ENCODE measurements around the gene LIFR. TPM values are rescaled to one million over a fixed set of nuclear protein-coding genes. Genes with fewer than 3 reads are reported as not detected.

Gene LIFR
- total and polyA plus RNA-seq, 2 of the 4 experiments (the other 2 are of a cell fraction): 1.9 to 10.4 TPM

- Histone ChIP-seq H4K5ac (ENCODE audit: low read depth, low read length) (no peak overlapping the region), H2AK9ac (replicated peaks; ENCODE audit: low read depth, low read length, poor library complexity) (no peak overlapping the region), H3K9ac (ENCODE audit: low read depth, low read length) (no peak overlapping the region), H3K4me3 (ENCODE audit: insufficient read depth, low read depth, low read length) (no peak overlapping the region), H3K18ac (ENCODE audit: low read depth, low read length) (no peak overlapping the region), H3K27me3 (ENCODE audit: control insufficient read depth, insufficient read depth, low read length) (no peaks in the 10 kb centered on the region), H4K91ac (ENCODE audit: insufficient read depth, low read depth, low read length) (no peak overlapping the region), H2AFZ (replicated peaks; ENCODE audit: low read length, poor library complexity) (no peak overlapping the region), H3K14ac (replicated peaks; ENCODE audit: low read depth, low read length) (no peak overlapping the region), H3K27ac (ENCODE audit: insufficient read depth, low read length) (no peak overlapping the region), H3K4ac (ENCODE audit: low read depth, low read length) (no peak overlapping the region), H3K4me2 (ENCODE audit: low read depth, low read length) (no peak overlapping the region), H3K36me3 (ENCODE audit: control insufficient read depth, insufficient read depth, low read length) (peaks cover 10% of the 10 kb centered on the region), H2BK120ac (ENCODE audit: low read depth, low read length) (no peak overlapping the region), H4K20me1 (ENCODE audit: insufficient read depth, low read length) (no peaks in the 10 kb centered on the region), H2BK15ac (ENCODE audit: low read depth, low read length) (no peak overlapping the region), H2BK20ac (ENCODE audit: low read depth, low read length) (no peak overlapping the region), H3K9me3 (ENCODE audit: control insufficient read depth, insufficient read depth, low read length) (no peaks in the 10 kb centered on the region), H3K79me1 (ENCODE audit: low read depth in 1 of 2, low read length in 2 of 2) (no peaks in the 10 kb centered on the region), H2AK5ac (ENCODE audit: low read depth, low read length) (no peak overlapping the region), H3K23ac (ENCODE audit: low read depth, low read length) (no peak overlapping the region), H3K9me1 (ENCODE audit: insufficient read depth, low read length) (no peaks in the 10 kb centered on the region; the same call in 1 of the 2 replicates), H2BK5ac (ENCODE audit: low read depth, low read length, poor library complexity, severe bottlenecking) (no peak overlapping the region), H3K56ac (ENCODE audit: extremely low read depth, insufficient read depth, low read length) (no peak overlapping the region), H4K8ac (ENCODE audit: low read depth in 2 of 2, low read length in 2 of 2) (no peak overlapping the region), H3K4me1 (ENCODE audit: control insufficient read depth, insufficient read depth, low read length) (no peaks in the 10 kb centered on the region; the same call in 1 of the 2 replicates)
- WGBS, 2 experiments (ENCODE audit: extremely low coverage in 2 of 2, insufficient read length in 1 of 2): no CpG with 5 or more reads among the region's 3 CpGs
- intact Hi-C loops (cut with micrococcal nuclease) (no loop called here), in situ Hi-C loops (cut with MboI; ENCODE audit: low sequenced_read_pairs) (no loop called here), dilution Hi-C loops (cut with HindIII; ENCODE audit: low sequenced_read_pairs, unreplicated experiment) (no loop called here)
- BruUV-seq (replicated peaks): no TSS peak
- ATAC-seq (ENCODE audit: low read depth): no peak
- ChIA-PET CTCF (interaction anchor here (0.6 kb wide), 2 partner anchors 13 to 726 kb away, joined by 3 to 4 read pairs; no protein-coding TSS in a partner anchor), POLR2A (ENCODE audit: unreplicated experiment) (no interaction called here)
- DNase-seq: no peak
- TF ChIP-seq RCOR1 (IDR thresholded peaks at IDR 0.05; ENCODE audit: insufficient replicate concordance, low read length): no peak
- no peak for TF ChIP-seq RAD21 (IDR thresholded peaks at IDR 0.05; ENCODE audit: low read length)
- TF ChIP-seq MAZ (IDR thresholded peaks at IDR 0.05; ENCODE audit: borderline replicate concordance, low read depth, low read length): no peak
- no peak for TF ChIP-seq NFE2L2 (IDR thresholded peaks at IDR 0.05; ENCODE audit: low read depth, low read length)
- no peak for TF ChIP-seq ELK1 (IDR thresholded peaks at IDR 0.05; ENCODE audit: borderline replicate concordance, low read depth, low read length)
- TF ChIP-seq MAFK (IDR thresholded peaks at IDR 0.05; ENCODE audit: low read depth, low read length): no peak
- TF ChIP-seq RFX5 (IDR thresholded peaks at IDR 0.05; ENCODE audit: low read depth, low read length): no peak
- no peak for TF ChIP-seq FOS (IDR thresholded peaks at IDR 0.05; ENCODE audit: low read depth, low read length)
- TF ChIP-seq CTCF (conservative IDR thresholded peaks at IDR 0.05; ENCODE audit: low read depth, low read length): no peak
- TF ChIP-seq SMC3 (IDR thresholded peaks at IDR 0.05; ENCODE audit: low read depth, low read length): no peak
- TF ChIP-seq CHD1 (IDR thresholded peaks at IDR 0.05; ENCODE audit: low read depth, low read length): no peak
- no peak for TF ChIP-seq BHLHE40 (IDR thresholded peaks at IDR 0.05; ENCODE audit: low read depth, low read length)
- no peak for TF ChIP-seq MXI1 (IDR thresholded peaks at IDR 0.05; ENCODE audit: borderline replicate concordance, low read depth, low read length)
- no peak for TF ChIP-seq CEBPB (IDR thresholded peaks at IDR 0.05; ENCODE audit: low read depth, low read length)
Observed at GRCh38 chr5:38478166-38478565, 78.3 kb downstream of the LIFR start.
